Fibroblast of lung (primary cell): Measurements from ENCODE around the gene RENBP. TPM values are rescaled to one million over a fixed set of nuclear protein-coding genes. Genes with fewer than 3 reads are reported as not detected.

Experiments used
- DNase-seq, 2 donors: peaks; one replicate each; pipeline versions ENCODE4 v3.0.0 to v3.0.0-alpha.2; 2010; ENCODE audit warnings: low read depth in 2 of 2
- H2AFZ ChIP-seq: 2 replicates; pipeline ENCODE4 v1.5.1; 2012; ENCODE audit warnings: low read length, control low read depth, inconsistent platforms
- H3K27ac ChIP-seq: 2 replicates; pipeline ENCODE4 v1.5.1; 2011; ENCODE audit warnings: low read length, control low read depth; ENCODE audit not compliant: insufficient read depth
- H3K27me3 ChIP-seq: 2 replicates; pipeline ENCODE4 v1.5.1; 2011; ENCODE audit warnings: mild to moderate bottlenecking, low read length; ENCODE audit not compliant: control insufficient read depth, insufficient read depth
- H3K36me3 ChIP-seq: 2 replicates; pipeline ENCODE4 v1.5.1; 2011; ENCODE audit warnings: low read length; ENCODE audit not compliant: control insufficient read depth, insufficient read depth
- H3K4me1 ChIP-seq: 2 replicates; pipeline ENCODE4 v1.5.1; 2011; ENCODE audit warnings: low read length; ENCODE audit not compliant: control insufficient read depth, insufficient read depth; ENCODE audit errors: extremely low read depth
- H3K4me2 ChIP-seq: 2 replicates; pipeline ENCODE4 v1.5.1; 2011; ENCODE audit warnings: low read length, control low read depth; ENCODE audit not compliant: insufficient read depth; ENCODE audit errors: extremely low read depth
- H3K4me3 ChIP-seq, 4 experiments: fragments of 200-600 bp in 1 of 4; sonication (generic) in 1 of 4; replicated peaks in 1 of 4; 2 replicates each; pipeline ENCODE4 v1.5.1; 2011 to 2016; ENCODE audit warnings: low read length in 4 of 4, low read depth in 3 of 4, mild to moderate bottlenecking in 3 of 4, control low read depth in 2 of 4, inconsistent platforms in 1 of 4, mixed read lengths in 1 of 4; ENCODE audit not compliant: insufficient read depth in 1 of 4; ENCODE audit errors: control extremely low read depth in 1 of 4
- H3K79me2 ChIP-seq: 2 replicates; pipeline ENCODE4 v1.5.1; 2012; ENCODE audit warnings: mild to moderate bottlenecking, low read length, inconsistent platforms; ENCODE audit not compliant: control insufficient read depth, insufficient read depth
- H3K9ac ChIP-seq: 2 replicates; pipeline ENCODE4 v1.5.1; 2011; ENCODE audit warnings: mild to moderate bottlenecking, low read length, control low read depth; ENCODE audit not compliant: insufficient read depth
- H3K9me3 ChIP-seq: 2 replicates; pipeline ENCODE4 v1.5.1; 2012; ENCODE audit warnings: low read depth, low read length; ENCODE audit not compliant: control insufficient read depth, insufficient read depth
- H4K20me1 ChIP-seq: 2 replicates; pipeline ENCODE4 v1.5.1; 2011; ENCODE audit warnings: low read length; ENCODE audit not compliant: control insufficient read depth, insufficient read depth; ENCODE audit errors: extremely low read depth
- CTCF ChIP-seq, 2 donors: IDR thresholded peaks in 1 of 2; conservative IDR thresholded peaks in 1 of 2; 1 replicate in 1 of 2; 2 replicates in 1 of 2; pipeline ENCODE4 v1.5.1; 2011 to 2012; ENCODE audit warnings: low read length in 2 of 2, control low read depth in 1 of 2, inconsistent platforms in 1 of 2, low read depth in 1 of 2, mild to moderate bottlenecking in 1 of 2
- EZH2 ChIP-seq: IDR thresholded peaks from 2 replicates; pipeline ENCODE4 v1.5.1; 2012; ENCODE audit warnings: low read length, control low read depth, mild to moderate bottlenecking; ENCODE audit errors: missing control alignments
- polyA plus RNA-seq, 2 donors: library from polyadenylated mRNA; depleted of rRNA in 1 of 2; stranded (reverse) in 1 of 2; unstranded in 1 of 2; fragments of >200 nt; gene quantifications; 2 replicates each; pipeline ENCODE4 v1.2.1, GENCODE V29; 2011 to 2012; ENCODE audit warnings: missing spikeins in 1 of 2
- total RNA-seq: library from RNA; depleted of rRNA; stranded (reverse); fragments of >200 nt; gene quantifications from 2 replicates; pipeline ENCODE4 v1.2.1, GENCODE V29; 2014

RENBP gene
- total and polyA plus RNA-seq, 2 donors (not counting 1 experiment from before 2014, with no cell fraction given): 0.92 to 8.8 TPM

- no peaks in the 10 kb centered on the region for H3K27me3 ChIP-seq
- no peaks in the 10 kb centered on the region for H3K9me3 ChIP-seq
- no peaks in the 10 kb centered on the region for H3K36me3 ChIP-seq
- peak; percentile 9 to 13 for TF ChIP-seq CTCF (conservative IDR thresholded peaks at IDR 0.05 in 1 of 2, IDR thresholded peaks at IDR 0.05 in 1 of 2; ENCODE audit: low read depth in 1 of 2, low read length in 2 of 2)
- TF ChIP-seq EZH2: no peak
- no peaks in the 10 kb centered on the region for H4K20me1 ChIP-seq
- no peak overlapping the region for H3K9ac ChIP-seq
- DNase-seq: peak; percentile 23 to 53
- no peak overlapping the region for H2AFZ ChIP-seq
- H3K4me2 ChIP-seq: no peak overlapping the region
- H3K27ac ChIP-seq: no peak overlapping the region
- H3K4me1 ChIP-seq: peaks cover 7% of the 10 kb centered on the region
- H3K79me2 ChIP-seq: no peaks in the 10 kb centered on the region
- no peak overlapping the region for H3K4me3 ChIP-seq
These were observed 20.1 kb downstream of the RENBP start for GRCh38 chrX:153924149-153924861.

GRCh38 chrX:153922932-153923857, 21.2 kb downstream of the RENBP start:
- Histone ChIP-seq H3K4me1 (peaks cover 7% of the 10 kb centered on the region), H4K20me1 (no peaks in the 10 kb centered on the region), H3K27ac (no peak overlapping the region), H3K9me3 (no peaks in the 10 kb centered on the region), H3K79me2 (no peaks in the 10 kb centered on the region), H3K4me2 (no peak overlapping the region), H2AFZ (no peak overlapping the region), H3K27me3 (no peaks in the 10 kb centered on the region), H3K4me3 (no peak overlapping the region), H3K36me3 (no peaks in the 10 kb centered on the region), H3K9ac (no peak overlapping the region)
- TF ChIP-seq CTCF (conservative IDR thresholded peaks at IDR 0.05 in 1 of 2, IDR thresholded peaks at IDR 0.05 in 1 of 2; ENCODE audit: low read depth in 1 of 2, low read length in 2 of 2): peak; percentile 38 to 62
- no peak for TF ChIP-seq EZH2
- peak; percentile 57 to 63 for DNase-seq
